ENCODE measurements around the gene WBP11. TPM values are rescaled to one million over a fixed set of nuclear protein-coding genes. Genes with fewer than 3 reads are reported as not detected.
A peak's percentile ranks its signal among the peaks of the same experiment; 100 is the strongest.

The WBP11 gene
- total RNA-seq, 1 donor from 2014 or later = 72.1 TPM

- H3K27me3 Mint-ChIP-seq (ENCODE audit: low read depth, unreplicated experiment) = no peaks in the 10 kb centered on the region
- H3K36me3 ChIP-seq (ENCODE audit: insufficient read depth, low read length) = no peaks in the 10 kb centered on the region
- no peak overlapping the region for H3K27ac Mint-ChIP-seq (ENCODE audit: unreplicated experiment)
- no peaks in the 10 kb centered on the region for H4K20me1 ChIP-seq (ENCODE audit: insufficient read depth, low read length)
- no peak for DNase-seq (ENCODE audit: low read depth)
- no peak overlapping the region for H3K4me3 Mint-ChIP-seq (ENCODE audit: unreplicated experiment)
- H3K79me2 ChIP-seq (ENCODE audit: insufficient read depth, low read length) = no peaks in the 10 kb centered on the region
- H3K4me1 ChIP-seq (ENCODE audit: insufficient read depth, low read length) = peaks cover 10% of the 10 kb centered on the region
- no peak overlapping the region for H3K4me2 ChIP-seq (ENCODE audit: low read length)
- H2AFZ ChIP-seq (ENCODE audit: low read depth, low read length) = no peak overlapping the region
- H3K9me3 ChIP-seq (ENCODE audit: insufficient read depth, low read depth, low read length) = no peaks in the 10 kb centered on the region
- H3K36me3 Mint-ChIP-seq (ENCODE audit: low read depth, unreplicated experiment) = peaks cover 1% of the 10 kb centered on the region
- H3K4me1 Mint-ChIP-seq (ENCODE audit: low read depth, unreplicated experiment) = peaks cover 13% of the 10 kb centered on the region
- H3K9ac ChIP-seq (ENCODE audit: low read length) = no peak overlapping the region
- H3K27ac ChIP-seq (ENCODE audit: low read depth, low read length) = no peak overlapping the region
- FAIRE-seq = no peak
- H3K4me3 ChIP-seq (ENCODE audit: insufficient read depth, low read depth, low read length) = no peak overlapping the region
- H3K9me3 Mint-ChIP-seq (ENCODE audit: unreplicated experiment) = no peaks in the 10 kb centered on the region
- no peaks in the 10 kb centered on the region for H3K27me3 ChIP-seq (ENCODE audit: insufficient read depth, low read length)
- TF ChIP-seq CTCF (IDR thresholded peaks at IDR 0.05; ENCODE audit: insufficient read depth, low read depth, low read length) (no peak), EZH2 (IDR thresholded peaks at IDR 0.05; ENCODE audit: insufficient read depth, low read length) (no peak)
These were observed 47.8 kb upstream of the WBP11 start for GRCh38 chr12:14850929-14851663.

GRCh38 chr12:14849661-14850060, 46.4 kb upstream of the WBP11 start:
- peak overlapping the region; percentile 15 for H3K27ac Mint-ChIP-seq (ENCODE audit: unreplicated experiment)
- H3K4me2 ChIP-seq (ENCODE audit: low read length) = peak overlapping the region; percentile 19
- H3K9ac ChIP-seq (ENCODE audit: low read length) = peak overlapping the region; percentile 15
- FAIRE-seq (no peak), DNase-seq (ENCODE audit: low read depth) (peak; percentile 95)
- peaks cover 1% of the 10 kb centered on the region for H3K36me3 Mint-ChIP-seq (ENCODE audit: low read depth, unreplicated experiment)
- no peak overlapping the region for H3K4me3 ChIP-seq (ENCODE audit: insufficient read depth, low read depth, low read length)
- no peaks in the 10 kb centered on the region for H3K9me3 Mint-ChIP-seq (ENCODE audit: unreplicated experiment)
- H3K27ac ChIP-seq (ENCODE audit: low read depth, low read length) = peak overlapping the region; percentile 41
- no peaks in the 10 kb centered on the region for H3K27me3 Mint-ChIP-seq (ENCODE audit: low read depth, unreplicated experiment)
- TF ChIP-seq EZH2 (IDR thresholded peaks at IDR 0.05; ENCODE audit: insufficient read depth, low read length) = no peak
- TF ChIP-seq CTCF (IDR thresholded peaks at IDR 0.05; ENCODE audit: insufficient read depth, low read depth, low read length) = no peak
- peaks cover 13% of the 10 kb centered on the region for H3K4me1 Mint-ChIP-seq (ENCODE audit: low read depth, unreplicated experiment)
- peak overlapping the region; percentile 38 for H2AFZ ChIP-seq (ENCODE audit: low read depth, low read length)
- no peaks in the 10 kb centered on the region for H3K9me3 ChIP-seq (ENCODE audit: insufficient read depth, low read depth, low read length)
- no peaks in the 10 kb centered on the region for H3K36me3 ChIP-seq (ENCODE audit: insufficient read depth, low read length)
- H3K27me3 ChIP-seq (ENCODE audit: insufficient read depth, low read length) = no peaks in the 10 kb centered on the region
- H3K4me3 Mint-ChIP-seq (ENCODE audit: unreplicated experiment) = no peak overlapping the region
- peaks cover 10% of the 10 kb centered on the region for H3K4me1 ChIP-seq (ENCODE audit: insufficient read depth, low read length)
- H4K20me1 ChIP-seq (ENCODE audit: insufficient read depth, low read length) = no peaks in the 10 kb centered on the region
- no peaks in the 10 kb centered on the region for H3K79me2 ChIP-seq (ENCODE audit: insufficient read depth, low read length)

Data from astrocyte (in vitro differentiated cells and primary cell).